ENCODE data around the gene VAPA. TPM values are rescaled to one million over a fixed set of nuclear protein-coding genes. Genes with fewer than 3 reads are reported as not detected.

Gene VAPA
- total and polyA plus RNA-seq, 2 donors (not counting 3 experiments of a cell fraction or from before 2014, with no cell fraction given) = 105 to 163 TPM

DNA sequence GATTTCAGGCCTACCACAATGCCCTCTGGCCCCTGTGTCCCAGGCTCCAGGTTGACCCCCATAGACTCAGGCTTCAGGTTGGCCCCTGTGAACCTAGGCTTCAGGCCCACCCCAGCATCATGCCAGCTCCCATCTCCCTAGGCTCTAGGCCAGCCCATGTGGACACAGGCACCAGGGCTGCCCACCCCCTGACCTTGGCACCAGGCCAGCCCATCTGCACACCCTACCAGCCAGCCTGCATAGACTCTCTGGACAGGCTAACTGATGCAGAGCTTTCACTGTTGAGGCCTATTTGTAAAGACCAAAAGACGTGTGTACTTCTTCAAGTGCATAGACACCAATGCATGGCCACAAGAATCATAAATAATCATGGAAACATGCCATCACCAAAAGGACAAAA, 83.9 kb downstream of the VAPA start:
- Histone ChIP-seq H3K9me1 (replicated peaks; ENCODE audit: control insufficient read depth, extremely low read depth, insufficient read depth, low read length) (no peaks in the 10 kb centered on the region), H3K27ac (ENCODE audit: insufficient read depth, low read depth, low read length) (no peak overlapping the region), H3K9me3 (replicated peaks; ENCODE audit: control insufficient read depth, insufficient read depth, low read length) (no peaks in the 10 kb centered on the region), H3K4me1 (ENCODE audit: control insufficient read depth, extremely low read depth, insufficient read depth, low read length) (no peaks in the 10 kb centered on the region), H3K27me3 (ENCODE audit: control insufficient read depth in 2 of 2, insufficient read depth in 2 of 2, low read length in 2 of 2) (peaks cover 2 to 8% of the 10 kb centered on the region in 2 experiments), H4K20me1 (replicated peaks; ENCODE audit: control insufficient read depth, extremely low read depth, insufficient read depth, low read length) (no peaks in the 10 kb centered on the region), H2AFZ (ENCODE audit: low read depth, low read length) (no peak overlapping the region), H3K9ac (replicated peaks; ENCODE audit: extremely low read depth, insufficient read depth, low read length) (no peak overlapping the region), H3K79me2 (ENCODE audit: control insufficient read depth, insufficient read depth, low read length) (no peaks in the 10 kb centered on the region), H3K4me2 (ENCODE audit: insufficient read depth, low read length) (no peak overlapping the region), H3K4me3 (replicated peaks in 1 of 3; ENCODE audit: insufficient read depth in 1 of 3, low read depth in 1 of 3, low read length in 3 of 3) (no peak overlapping the region), H3K36me3 (ENCODE audit: control insufficient read depth in 2 of 2, extremely low read depth in 1 of 2, insufficient read depth in 2 of 2, low read length in 2 of 2) (no peaks in the 10 kb centered on the region)
- FAIRE-seq (no peak), DNase-seq (ENCODE audit: low read depth, low spot score) (no peak)
- BruUV-seq (replicated peaks) = no TSS peak
- intact Hi-C loops (cut with micrococcal nuclease) (no loop called here), dilution Hi-C loops (cut with MboI; ENCODE audit: extremely low pct_ligation_motif_present, low sequenced_read_pairs) (loop anchor here (25.0 kb wide), 1 partner anchor 515 kb away; no protein-coding TSS in a partner anchor)
- ChIA-PET POLR2A (no interaction called here), CTCF (interaction anchor here (1.7 kb wide), 1 partner anchor 8 kb away, joined by 3 read pairs; no protein-coding TSS in a partner anchor)
- TF ChIP-seq MAX (IDR thresholded peaks at IDR 0.05; ENCODE audit: insufficient read depth, insufficient read length) (no peak), GATA2 (IDR thresholded peaks at IDR 0.05; ENCODE audit: insufficient read depth, insufficient read length, low read depth, low read length) (no peak), EZH2 (IDR thresholded peaks at IDR 0.05; ENCODE audit: borderline replicate concordance, low read depth, low read length, severe bottlenecking) (no peak), JUN (IDR thresholded peaks at IDR 0.05; ENCODE audit: borderline replicate concordance, insufficient read depth, insufficient read length, low read depth) (no peak), MYC (IDR thresholded peaks at IDR 0.05; ENCODE audit: low read depth, low read length) (no peak), FOS (IDR thresholded peaks at IDR 0.05; ENCODE audit: borderline replicate concordance, insufficient read depth, low read length) (no peak), POLR2A (IDR thresholded peaks at IDR 0.05; ENCODE audit: low read depth, low read length) (no peak), POLR2AphosphoS5 (IDR thresholded peaks at IDR 0.05; ENCODE audit: insufficient read depth, low read depth, low read length) (no peak)
- TF ChIP-seq, protein P1, sequence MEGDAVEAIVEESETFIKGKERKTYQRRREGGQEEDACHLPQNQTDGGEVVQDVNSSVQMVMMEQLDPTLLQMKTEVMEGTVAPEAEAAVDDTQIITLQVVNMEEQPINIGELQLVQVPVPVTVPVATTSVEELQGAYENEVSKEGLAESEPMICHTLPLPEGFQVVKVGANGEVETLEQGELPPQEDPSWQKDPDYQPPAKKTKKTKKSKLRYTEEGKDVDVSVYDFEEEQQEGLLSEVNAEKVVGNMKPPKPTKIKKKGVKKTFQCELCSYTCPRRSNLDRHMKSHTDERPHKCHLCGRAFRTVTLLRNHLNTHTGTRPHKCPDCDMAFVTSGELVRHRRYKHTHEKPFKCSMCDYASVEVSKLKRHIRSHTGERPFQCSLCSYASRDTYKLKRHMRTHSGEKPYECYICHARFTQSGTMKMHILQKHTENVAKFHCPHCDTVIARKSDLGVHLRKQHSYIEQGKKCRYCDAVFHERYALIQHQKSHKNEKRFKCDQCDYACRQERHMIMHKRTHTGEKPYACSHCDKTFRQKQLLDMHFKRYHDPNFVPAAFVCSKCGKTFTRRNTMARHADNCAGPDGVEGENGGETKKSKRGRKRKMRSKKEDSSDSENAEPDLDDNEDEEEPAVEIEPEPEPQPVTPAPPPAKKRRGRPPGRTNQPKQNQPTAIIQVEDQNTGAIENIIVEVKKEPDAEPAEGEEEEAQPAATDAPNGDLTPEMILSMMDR (IDR thresholded peaks at IDR 0.05; ENCODE audit: extremely low read depth in 1 of 2, insufficient read depth in 1 of 2, low read depth in 1 of 2, low read length in 2 of 2) = no peak
